HepG2 (cell line): ENCODE measurements around the gene CTNNBIP1. TPM values are rescaled to one million over a fixed set of nuclear protein-coding genes. Genes with fewer than 3 reads are reported as not detected.

Experiments
- DMTF1 ChIP-seq: sonication (generic); formaldehyde crosslinking; IDR thresholded peaks from 2 replicates; pipeline ENCODE4 v1.4.0; 2020; ENCODE audit warnings: mild to moderate bottlenecking, missing genetic modification reagents
- JUND ChIP-seq: sonication (generic); formaldehyde crosslinking; IDR thresholded peaks from 2 replicates; pipeline ENCODE4 v1.8.0; 2022; ENCODE audit warnings: mild to moderate bottlenecking, missing genetic modification reagents
- KAT2B ChIP-seq: fragments of 150-350 bp; IDR thresholded peaks from 2 replicates; pipeline ENCODE4 v1.6.1; 2014; ENCODE audit warnings: low read depth, low read length, borderline replicate concordance
- MAF1 ChIP-seq: sonication (generic); formaldehyde crosslinking; IDR thresholded peaks from 2 replicates; pipeline ENCODE4 v1.5.0; 2020; ENCODE audit warnings: missing genetic modification reagents, borderline replicate concordance
- MLX ChIP-seq: IDR thresholded peaks from 2 replicates; pipeline ENCODE4 v1.6.1; 2016
- MTF1 ChIP-seq: sonication (generic); formaldehyde crosslinking; IDR thresholded peaks from 2 replicates; pipeline ENCODE4 v1.5.0; 2020; ENCODE audit warnings: missing genetic modification reagents
- TOE1 ChIP-seq: sonication (generic); formaldehyde crosslinking; IDR thresholded peaks from 2 replicates; pipeline ENCODE4 v1.4.0; 2020; ENCODE audit warnings: mild to moderate bottlenecking, missing genetic modification reagents
- ZBTB7A ChIP-seq: sonication (generic); formaldehyde crosslinking; IDR thresholded peaks from 2 replicates; pipeline ENCODE4 v1.8.0; 2022; ENCODE audit warnings: mild to moderate bottlenecking, missing genetic modification reagents
- ZNF20 ChIP-seq: sonication (generic); formaldehyde crosslinking; IDR thresholded peaks from 2 replicates; pipeline ENCODE4 v1.4.0; 2020; ENCODE audit warnings: mild to moderate bottlenecking, moderate library complexity, missing genetic modification reagents
- ZNF414 ChIP-seq: sonication (generic); formaldehyde crosslinking; IDR thresholded peaks from 2 replicates; pipeline ENCODE4 v1.5.0; 2020; ENCODE audit warnings: missing genetic modification reagents
- ZNF567 ChIP-seq: sonication (generic); formaldehyde crosslinking; IDR thresholded peaks from 2 replicates; pipeline ENCODE4 v1.8.1; 2023; ENCODE audit warnings: mild to moderate bottlenecking, missing genetic modification reagents, borderline replicate concordance
- ZNF607 ChIP-seq: sonication (generic); formaldehyde crosslinking; IDR thresholded peaks from 2 replicates; pipeline ENCODE4 v1.5.1; 2020; ENCODE audit warnings: missing genetic modification reagents, mild to moderate bottlenecking, borderline replicate concordance
- ZNF672 ChIP-seq: sonication (generic); formaldehyde crosslinking; IDR thresholded peaks from 2 replicates; pipeline ENCODE4 v1.8.1; 2022; ENCODE audit warnings: missing genetic modification reagents
- polyA plus RNA-seq, 8 experiments: library from polyadenylated mRNA; depleted of rRNA in 3 of 8; stranded (reverse) in 7 of 8; unstranded in 1 of 8; fragments of >200 nt; fragmentation: Illumina TruSeq in 4 of 8; extraction: Trizol in 4 of 8; gene quantifications; 2 replicates each; pipeline versions ENCODE4 v1.2.1 to v1.2.3, GENCODE V29; 2011 to 2016; ENCODE audit warnings: low read depth in 4 of 8, missing spikeins in 1 of 8, mixed read lengths in 1 of 8; ENCODE audit not compliant: insufficient read depth in 1 of 8
- total RNA-seq, 5 experiments: library from RNA; depleted of rRNA; stranded (reverse); fragments of >200 nt; fragmentation: Illumina TruSeq; extraction: Trizol; gene quantifications; 2 replicates each; pipeline ENCODE4 v1.2.3, GENCODE V29; 2016; ENCODE audit warnings: low read depth in 1 of 5
- TF ChIP-seq, protein P1 (sequence below): sonication (generic); formaldehyde crosslinking; IDR thresholded peaks from 2 replicates; pipeline ENCODE4 v1.4.0; 2020; ENCODE audit warnings: missing genetic modification reagents

CTNNBIP1 gene
- total and polyA plus RNA-seq, 2 of the 13 experiments (the other 11 are each of a cell fraction or from before 2014, with no cell fraction given): 71.7 to 83.0 TPM

DNA sequence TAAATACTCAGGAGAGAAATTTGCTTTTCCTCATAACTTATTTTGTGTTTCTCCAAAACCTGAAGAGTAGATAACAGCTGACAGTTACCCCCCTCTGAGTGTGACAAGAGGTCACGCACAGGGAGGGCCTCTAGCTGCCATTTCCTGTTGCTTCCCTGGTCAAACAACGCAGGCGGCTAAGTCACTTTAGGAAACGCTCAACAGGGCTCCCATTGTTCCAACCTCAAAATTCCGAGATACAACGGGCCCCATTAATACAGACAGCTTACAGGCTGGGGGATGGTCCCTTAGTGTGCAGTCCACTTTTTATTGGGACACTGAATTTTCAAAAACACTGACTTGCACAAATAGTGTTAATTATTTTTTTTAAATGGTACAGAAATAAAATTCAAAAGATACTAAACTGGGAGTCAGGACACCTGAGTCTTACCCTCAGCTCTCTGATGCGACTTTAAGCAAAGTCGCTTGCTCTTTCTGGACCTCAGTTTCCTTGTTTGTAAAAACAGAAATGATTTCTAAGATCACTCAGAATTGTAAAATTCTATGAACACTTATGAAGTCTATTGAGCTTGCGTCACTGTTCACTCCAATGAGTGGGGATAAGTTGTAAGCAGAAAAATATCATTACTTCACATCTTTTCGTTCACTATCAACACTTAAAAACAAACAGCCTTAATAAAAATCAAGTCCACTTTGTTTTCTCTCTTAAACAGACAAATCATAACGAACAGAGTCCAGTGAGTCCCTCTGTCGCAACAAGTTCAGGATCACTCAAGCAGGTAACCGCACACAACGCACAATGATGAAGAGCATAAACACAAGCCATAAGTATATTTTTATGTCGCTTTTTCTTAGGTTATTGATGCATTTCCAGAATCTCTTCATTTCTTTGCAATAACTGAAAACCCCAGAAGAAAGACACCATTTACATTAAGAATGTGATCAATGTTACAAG is 19.6 kb upstream of the CTNNBIP1 start (continued):
- no peak for TF ChIP-seq JUND
- TF ChIP-seq ZBTB7A: no peak
- peak; percentile 65; the same call in 1 of the 2 replicates for TF ChIP-seq ZNF414
- TF ChIP-seq, protein P1, sequence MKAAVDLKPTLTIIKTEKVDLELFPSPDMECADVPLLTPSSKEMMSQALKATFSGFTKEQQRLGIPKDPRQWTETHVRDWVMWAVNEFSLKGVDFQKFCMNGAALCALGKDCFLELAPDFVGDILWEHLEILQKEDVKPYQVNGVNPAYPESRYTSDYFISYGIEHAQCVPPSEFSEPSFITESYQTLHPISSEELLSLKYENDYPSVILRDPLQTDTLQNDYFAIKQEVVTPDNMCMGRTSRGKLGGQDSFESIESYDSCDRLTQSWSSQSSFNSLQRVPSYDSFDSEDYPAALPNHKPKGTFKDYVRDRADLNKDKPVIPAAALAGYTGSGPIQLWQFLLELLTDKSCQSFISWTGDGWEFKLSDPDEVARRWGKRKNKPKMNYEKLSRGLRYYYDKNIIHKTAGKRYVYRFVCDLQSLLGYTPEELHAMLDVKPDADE (CRISPR knock-in tag): no peak
- TF ChIP-seq ZNF567 (CRISPR knock-in tag): no peak
- no peak for TF ChIP-seq TOE1 (CRISPR knock-in tag)
- peak; percentile 90 for TF ChIP-seq MLX
- TF ChIP-seq ZNF672 (CRISPR knock-in tag): no peak
- no peak for TF ChIP-seq MAF1 (CRISPR knock-in tag)
- TF ChIP-seq ZNF20: no peak
- TF ChIP-seq KAT2B: no peak
- TF ChIP-seq DMTF1: no peak
- TF ChIP-seq MTF1 (CRISPR knock-in tag): no peak
- no peak for TF ChIP-seq ZNF607 (CRISPR knock-in tag)
